GM19438 (cell line): ENCODE data around the gene KANK4.

Experiments used
- ATAC-seq: cut with Tn5 transposase; IDR thresholded peaks from one replicate; pipeline ENCODE4 v1.9.1; 2021; ENCODE audit warnings: low read depth; ENCODE audit not compliant: unreplicated experiment

Gene KANK4

GRCh38 chr1:62307895-62308492 is 11.2 kb downstream of the KANK4 start:
- no peak for ATAC-seq

DNA sequence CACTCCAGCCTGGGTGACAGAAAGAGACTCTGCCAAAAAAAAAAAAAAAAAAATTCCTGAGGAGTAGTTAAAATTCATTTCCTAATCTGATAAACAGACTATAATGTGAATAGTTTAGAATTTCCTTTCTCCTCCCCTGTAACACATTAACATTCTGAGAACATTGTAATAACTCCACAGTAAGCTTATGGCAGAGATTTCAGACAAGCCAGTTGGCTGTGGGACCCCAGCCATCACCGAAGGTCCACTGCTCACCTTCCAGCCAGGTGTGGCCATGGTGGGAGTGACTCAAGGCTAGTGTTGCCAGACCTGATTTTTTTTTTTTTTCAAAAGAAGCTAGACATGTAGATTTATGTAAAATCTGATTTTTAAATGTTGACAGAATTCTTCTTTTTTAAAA is 11.8 kb downstream of the KANK4 start:
- ATAC-seq = no peak

- ATAC-seq = no peak
These were observed 13.2 kb downstream of the KANK4 start for GRCh38 chr1:62306065-62306464.

GRCh38 chr1:62304975-62305374 is 14.3 kb downstream of the KANK4 start:
- ATAC-seq = no peak

GRCh38 chr1:62304515-62304914 is 14.7 kb downstream of the KANK4 start:
- ATAC-seq = no peak

DNA sequence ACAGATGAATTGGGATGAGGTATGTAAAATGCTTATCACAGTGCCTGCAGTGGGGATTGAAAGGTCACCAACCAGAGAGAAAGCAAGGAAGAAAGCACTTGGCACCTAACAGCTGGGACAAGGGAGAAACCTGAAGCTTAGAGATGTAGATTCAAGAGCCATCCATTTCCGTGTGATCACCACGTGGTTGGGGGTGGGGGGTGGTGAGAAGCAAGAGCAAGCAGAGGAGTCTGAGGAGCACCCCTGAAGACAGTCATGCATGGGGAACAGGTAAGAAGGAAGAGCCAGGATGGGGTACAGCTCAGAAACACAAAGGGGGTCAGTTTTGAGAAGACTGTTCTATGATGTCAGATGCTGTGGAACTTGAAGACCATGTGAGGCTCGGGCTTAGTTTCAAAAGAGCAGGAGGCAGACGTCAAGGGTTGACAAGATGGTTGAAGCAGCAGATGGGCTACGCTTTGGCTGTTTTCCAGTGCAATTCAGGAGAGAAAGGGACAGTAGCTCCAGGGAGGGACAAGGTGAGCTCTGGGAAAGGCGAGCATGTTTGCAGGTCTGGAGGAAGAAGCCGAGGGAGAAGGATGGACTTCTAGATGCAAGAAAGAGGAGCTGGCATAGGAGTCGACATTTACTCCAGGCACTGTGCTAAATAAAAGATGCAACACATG is 17.4 kb downstream of the KANK4 start:
- no peak for ATAC-seq

GRCh38 chr1:62299426-62300200 is 19.6 kb downstream of the KANK4 start:
- no peak for ATAC-seq

DNA sequence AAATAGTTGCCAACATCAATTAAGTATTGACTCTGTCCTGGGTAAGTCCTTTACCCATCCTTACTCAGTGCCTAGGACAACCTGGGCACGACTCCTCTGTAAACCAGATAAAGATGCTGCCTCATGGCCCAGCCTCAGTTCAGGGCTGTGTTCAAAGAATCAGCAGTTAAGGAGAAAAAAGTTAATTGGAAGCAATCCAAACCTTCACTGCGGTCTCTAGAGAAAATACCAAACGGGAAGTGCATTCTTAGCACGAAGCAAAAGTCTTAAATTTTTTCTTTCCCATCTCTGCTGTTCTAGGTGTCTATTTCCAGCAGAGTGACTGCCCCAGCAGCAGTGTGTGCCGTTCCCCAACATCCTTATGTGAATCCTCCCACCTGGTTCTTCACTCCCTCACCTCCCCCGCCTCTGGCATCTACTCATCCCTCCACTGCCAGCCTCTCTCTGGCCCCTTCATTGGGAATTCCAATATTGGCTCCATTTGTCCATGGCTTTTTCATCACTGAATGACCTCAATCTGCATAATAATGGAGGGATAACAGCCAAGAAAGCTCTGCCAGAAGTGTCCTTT is 23.2 kb downstream of the KANK4 start:
- ATAC-seq = peak; percentile 69

- ATAC-seq = no peak
These were observed 25.0 kb downstream of the KANK4 start for GRCh38 chr1:62294261-62294660.

GRCh38 chr1:62288662-62289061 is 30.6 kb downstream of the KANK4 start:
- ATAC-seq = no peak

GRCh38 chr1:62288224-62288623 is 31.0 kb downstream of the KANK4 start:
- no peak for ATAC-seq

GRCh38 chr1:62286786-62287224 is 32.4 kb downstream of the KANK4 start:
- no peak for ATAC-seq

- ATAC-seq = no peak
These were observed 33.0 kb downstream of the KANK4 start for GRCh38 chr1:62285984-62286785.

DNA sequence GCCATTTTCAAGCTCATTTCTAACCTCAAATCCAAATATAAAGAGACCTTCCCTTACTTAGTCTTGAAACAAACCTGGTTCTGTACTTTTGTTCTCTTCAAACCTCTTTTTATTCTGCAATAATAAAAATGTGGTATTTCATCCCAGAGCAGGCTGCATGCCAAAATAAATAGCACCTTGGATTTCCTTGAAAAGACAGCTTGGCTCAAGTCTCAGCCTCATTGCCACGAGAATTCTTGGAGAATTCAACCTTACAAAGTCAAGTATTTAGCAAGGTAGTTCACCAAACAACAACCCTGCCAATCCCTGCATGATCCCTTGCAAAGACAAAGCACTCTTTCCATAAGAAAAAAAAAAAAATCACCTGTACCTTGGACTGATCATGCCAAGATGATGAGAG is 33.8 kb downstream of the KANK4 start:
- no peak for ATAC-seq

DNA sequence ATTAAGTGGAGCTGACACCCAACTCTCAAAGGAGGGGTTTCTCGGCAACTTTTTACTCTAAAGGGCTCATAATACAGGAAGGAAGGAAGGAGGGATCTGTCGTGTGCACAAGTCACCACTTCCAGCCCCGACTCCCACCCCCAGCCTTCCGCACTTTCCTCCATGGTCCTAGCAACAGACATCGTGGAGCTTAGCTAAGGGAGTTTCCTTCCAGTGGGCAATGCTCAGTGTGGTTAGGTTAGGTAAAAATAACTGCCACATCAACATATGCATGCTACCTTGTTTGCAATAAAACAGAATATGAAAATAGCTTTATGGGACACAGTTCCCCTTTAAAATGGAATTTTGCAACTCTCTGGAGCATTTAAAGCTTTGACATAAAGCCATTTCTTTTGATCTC is 35.2 kb downstream of the KANK4 start:
- ATAC-seq = no peak

DNA sequence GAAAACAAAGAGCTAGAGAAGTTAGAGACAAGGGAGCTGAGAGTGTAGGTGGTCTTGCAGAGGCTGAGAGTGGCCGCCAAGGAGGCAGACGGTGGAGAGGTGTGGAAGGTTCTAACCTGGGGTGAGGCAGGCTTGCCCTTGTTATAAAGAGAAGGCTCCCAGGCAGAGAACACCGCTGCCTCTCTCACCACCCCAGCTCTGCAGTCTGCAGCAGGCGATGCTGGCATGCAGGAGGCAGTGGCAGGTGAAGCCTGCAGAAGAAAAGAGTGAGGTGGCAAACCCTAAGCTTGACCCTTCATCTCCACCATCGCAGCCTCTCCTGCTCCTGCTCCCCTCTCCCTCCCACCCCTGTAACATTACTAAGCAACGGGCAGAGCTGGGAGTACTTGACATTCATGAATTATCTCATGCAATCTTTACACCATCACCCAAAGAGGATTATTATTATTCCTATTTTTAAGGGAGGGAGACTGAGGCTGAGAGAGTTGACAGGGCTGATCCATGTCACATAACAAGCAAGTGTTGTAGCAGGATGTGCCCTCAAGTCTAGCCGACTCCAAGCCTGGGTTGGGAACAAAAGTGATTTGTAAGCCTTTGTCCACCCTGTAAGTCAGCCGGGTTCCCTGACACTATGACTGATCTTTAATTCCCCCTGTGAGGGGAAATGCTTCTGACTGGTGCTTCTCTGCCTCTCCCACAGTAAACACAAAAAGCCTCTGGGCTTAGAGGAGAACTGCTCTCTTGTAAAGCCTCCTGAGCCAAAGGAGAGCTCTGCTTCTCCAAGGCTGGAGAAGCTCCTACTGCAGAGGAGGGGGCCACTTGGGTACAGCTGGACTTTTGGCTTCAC is 36.1 kb downstream of the KANK4 start:
- ATAC-seq = no peak

GRCh38 chr1:62281922-62282555 is 37.2 kb downstream of the KANK4 start:
- no peak for ATAC-seq

DNA sequence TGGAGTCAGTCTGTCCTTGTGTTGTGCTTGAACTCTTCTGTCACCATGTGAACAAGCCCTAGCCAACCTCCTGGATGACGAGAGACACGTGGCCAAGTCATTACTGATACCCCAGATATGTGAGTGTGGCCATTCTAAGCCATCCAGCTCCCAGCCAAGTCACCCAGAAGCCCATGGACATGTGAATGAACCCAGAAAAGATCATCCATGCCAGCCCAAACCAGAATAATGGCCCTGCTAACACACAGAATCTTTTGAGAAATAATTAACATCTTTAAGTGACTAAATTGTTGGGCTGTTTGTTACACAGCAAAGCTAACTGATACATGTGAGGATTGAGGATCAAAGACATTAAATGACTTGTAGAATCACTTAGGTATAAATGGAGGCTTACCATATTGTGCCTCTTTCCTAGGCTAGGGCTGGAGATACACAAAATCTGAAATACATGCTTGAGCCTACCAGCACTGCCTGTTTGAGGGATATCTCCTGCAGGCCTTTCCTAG is 38.2 kb downstream of the KANK4 start:
- no peak for ATAC-seq

DNA sequence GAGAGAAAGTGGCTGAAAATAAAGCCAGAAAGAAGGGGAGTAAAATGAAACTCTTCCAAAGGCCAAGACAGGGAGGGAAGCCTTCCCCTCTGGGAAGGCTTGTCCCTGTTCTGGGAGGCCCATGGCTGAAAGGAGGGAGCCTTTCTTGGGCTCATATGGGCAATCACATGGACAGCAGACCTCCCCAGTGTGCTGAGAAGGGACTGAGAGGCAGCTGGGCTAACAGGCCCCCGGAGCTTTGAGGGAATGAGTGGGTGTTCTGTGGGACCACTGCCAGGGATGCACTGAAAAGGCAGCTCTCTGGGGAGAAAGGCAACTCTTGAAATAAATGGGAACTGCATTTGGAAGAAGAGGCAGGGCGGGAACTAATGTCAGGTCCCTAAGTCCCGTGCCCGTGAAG is 39.1 kb downstream of the KANK4 start:
- no peak for ATAC-seq
